HEK293 (cell line): ENCODE data around the gene INSL3.
A peak's percentile ranks its signal among the peaks of the same experiment; 100 is the strongest.

ENCODE experiments used
- CTCF ChIA-PET: fragments of 350-600 bp; formaldehyde crosslinking; extraction: SDS; loops from one replicate; lab custom pipeline; 2021; ENCODE audit warnings: antibody characterized with exemption; lab: Yijun Ruan, JAX
- POLR2A ChIA-PET: fragments of 300-600 bp; formaldehyde crosslinking; extraction: SDS; loops from one replicate; lab custom pipeline; 2020; ENCODE audit warnings: antibody characterized with exemption, inconsistent platforms; lab: Yijun Ruan, JAX
- H3K27ac ChIP-seq: fragments of 200-500 bp; sonication (Bioruptor generic); 2 replicates; pipeline ENCODE4 v1.5.1; 2014; ENCODE audit warnings: low read depth, low read length, control low read depth, inconsistent platforms; ENCODE audit errors: extremely low read depth
- H3K36me3 ChIP-seq, 2 experiments: fragments of 200-500 bp in 1 of 2; sonication (Bioruptor generic) in 1 of 2; 1 replicate in 1 of 2; 2 replicates in 1 of 2; pipeline ENCODE4 v1.5.1; 2014 to 2017; ENCODE audit warnings: inconsistent platforms in 2 of 2, low read length in 2 of 2; ENCODE audit not compliant: control insufficient read depth in 2 of 2, insufficient read depth in 1 of 2
- H3K4me1 ChIP-seq: fragments of 200-500 bp; sonication (Bioruptor generic); 2 replicates; pipeline ENCODE4 v1.5.1; 2014; ENCODE audit warnings: mild to moderate bottlenecking, low read length, inconsistent platforms; ENCODE audit not compliant: control insufficient read depth, insufficient read depth
- H3K4me3 ChIP-seq: 2 replicates; pipeline ENCODE4 v1.5.1; 2011; ENCODE audit warnings: low read depth, mild to moderate bottlenecking, control low read depth, low read length, moderate library complexity
- H3K9me3 ChIP-seq: fragments of 200-500 bp; sonication (Bioruptor generic); 2 replicates; pipeline ENCODE4 v1.5.1; 2014; ENCODE audit warnings: low read depth, low read length, inconsistent platforms; ENCODE audit not compliant: control insufficient read depth, insufficient read depth
- AEBP2 ChIP-seq: fragments of 450-650 bp; formaldehyde crosslinking; IDR thresholded peaks from 2 replicates; pipeline ENCODE4 v1.5.1; 2016; ENCODE audit warnings: missing biosample characterization, missing genetic modification characterization, borderline replicate concordance
- ELK4 ChIP-seq: IDR thresholded peaks from 2 replicates; pipeline ENCODE4 v1.6.1; 2011; ENCODE audit warnings: mild to moderate bottlenecking, low read depth, low read length, borderline replicate concordance
- GLIS1 ChIP-seq: fragments of 450-650 bp; formaldehyde crosslinking; IDR thresholded peaks from 2 replicates; pipeline ENCODE4 v1.5.1; 2016; ENCODE audit warnings: missing biosample characterization, missing genetic modification characterization
- IKZF3 ChIP-seq: fragments of 450-650 bp; IDR thresholded peaks from 2 replicates; pipeline ENCODE4 v1.5.0; 2018; ENCODE audit warnings: missing biosample characterization, mild to moderate bottlenecking, missing genetic modification characterization, moderate library complexity
- KLF1 ChIP-seq: fragments of 450-650 bp; formaldehyde crosslinking; IDR thresholded peaks from 2 replicates; pipeline ENCODE4 v1.5.1; 2016; ENCODE audit warnings: missing biosample characterization, missing genetic modification characterization
- MYNN ChIP-seq: fragments of 450-650 bp; formaldehyde crosslinking; IDR thresholded peaks from 2 replicates; pipeline ENCODE4 v1.5.1; 2016; ENCODE audit warnings: missing biosample characterization, missing genetic modification characterization, borderline replicate concordance
- PRDM1 ChIP-seq: fragments of 450-650 bp; formaldehyde crosslinking; IDR thresholded peaks from 2 replicates; pipeline ENCODE4; 2016; ENCODE audit warnings: missing biosample characterization, missing genetic modification characterization
- PRDM10 ChIP-seq: fragments of 450-650 bp; formaldehyde crosslinking; IDR thresholded peaks from 2 replicates; pipeline ENCODE4 v1.5.1; 2016; ENCODE audit warnings: missing biosample characterization, missing genetic modification characterization
- SP3 ChIP-seq: fragments of 450-650 bp; formaldehyde crosslinking; IDR thresholded peaks from 2 replicates; pipeline ENCODE4 v1.5.1; 2016; ENCODE audit warnings: missing biosample characterization, missing genetic modification characterization
- SP7 ChIP-seq: fragments of 450-650 bp; formaldehyde crosslinking; IDR thresholded peaks from 2 replicates; pipeline ENCODE4 v1.5.1; 2016; ENCODE audit warnings: missing biosample characterization, missing genetic modification characterization
- ZBTB17 ChIP-seq: fragments of 450-650 bp; formaldehyde crosslinking; IDR thresholded peaks from 2 replicates; pipeline ENCODE4 v1.5.1; 2016; ENCODE audit warnings: missing biosample characterization, missing genetic modification characterization
- ZBTB20 ChIP-seq: fragments of 450-650 bp; formaldehyde crosslinking; IDR thresholded peaks from 2 replicates; pipeline ENCODE4 v1.5.1; 2016; ENCODE audit warnings: missing biosample characterization, missing genetic modification characterization
- ZIC2 ChIP-seq: fragments of 450-650 bp; formaldehyde crosslinking; IDR thresholded peaks from 2 replicates; pipeline ENCODE4 v1.5.1; 2016; ENCODE audit warnings: missing biosample characterization, missing genetic modification characterization
- ZNF223 ChIP-seq: fragments of 450-650 bp; formaldehyde crosslinking; IDR thresholded peaks from 2 replicates; pipeline ENCODE4 v1.5.1; 2016; ENCODE audit warnings: missing biosample characterization, missing genetic modification characterization
- ZNF266 ChIP-seq: fragments of 450-650 bp; formaldehyde crosslinking; IDR thresholded peaks from 2 replicates; pipeline ENCODE4 v1.5.1; 2016; ENCODE audit warnings: missing biosample characterization, missing genetic modification characterization, low read depth
- ZNF335 ChIP-seq: fragments of 450-650 bp; formaldehyde crosslinking; conservative IDR thresholded peaks from 2 replicates; pipeline ENCODE4 v1.5.1; 2016; ENCODE audit warnings: missing biosample characterization, missing genetic modification characterization
- ZNF341 ChIP-seq: fragments of 450-650 bp; formaldehyde crosslinking; IDR thresholded peaks from 2 replicates; pipeline ENCODE4; 2016; ENCODE audit warnings: low read depth, missing biosample characterization, missing genetic modification characterization
- ZNF518A ChIP-seq: fragments of 450-650 bp; formaldehyde crosslinking; conservative IDR thresholded peaks from 2 replicates; pipeline ENCODE4 v1.5.1; 2016; ENCODE audit warnings: low read depth, missing biosample characterization, missing genetic modification characterization
- ZNF629 ChIP-seq: fragments of 450-650 bp; formaldehyde crosslinking; IDR thresholded peaks from 2 replicates; pipeline ENCODE4 v1.5.1; 2017; ENCODE audit warnings: missing biosample characterization, missing genetic modification characterization
- ZNF747 ChIP-seq: fragments of 450-650 bp; formaldehyde crosslinking; IDR thresholded peaks from 2 replicates; pipeline ENCODE4 v1.5.1; 2016; ENCODE audit warnings: missing biosample characterization, missing genetic modification characterization
- ZSCAN18 ChIP-seq: fragments of 450-650 bp; formaldehyde crosslinking; IDR thresholded peaks from 2 replicates; pipeline ENCODE4 v1.5.1; 2016; ENCODE audit warnings: missing biosample characterization, missing genetic modification characterization

The INSL3 gene

GRCh38 chr19:17790059-17790780 is 31.1 kb downstream of the INSL3 start:
- no peak overlapping the region for H3K4me3 ChIP-seq
- H3K27ac ChIP-seq: no peak overlapping the region
- H3K36me3 ChIP-seq: no peaks in the 10 kb centered on the region
- ChIA-PET POLR2A (interaction anchor here (0.9 kb wide), 1 partner anchor 69 kb away, joined by 3 read pairs; no protein-coding TSS in a partner anchor), CTCF (interaction anchor here (0.6 to 1.1 kb wide), 4 partner anchors 15 to 326 kb away, joined by 3 to 4 read pairs (median 3); no protein-coding TSS in a partner anchor)
- H3K4me1 ChIP-seq: peaks cover 4% of the 10 kb centered on the region; the same call in 1 of the 2 replicates
- TF ChIP-seq IKZF3 (tag by site-specific recombination) (no peak), ZNF747 (tag by site-specific recombination) (0 out of 2 replicates have a peak, but pooled peaks have one; percentile 28), ELK4 (no peak), ZNF518A (tag by site-specific recombination) (no peak), ZBTB17 (tag by site-specific recombination) (no peak), GLIS1 (tag by site-specific recombination) (peak; percentile 96), ZNF266 (tag by site-specific recombination) (no peak), AEBP2 (tag by site-specific recombination) (no peak), MYNN (tag by site-specific recombination) (0 out of 2 replicates have a peak, but pooled peaks have one; percentile 42), PRDM1 (tag by site-specific recombination) (no peak), ZIC2 (tag by site-specific recombination) (peak; percentile 55), ZNF341 (tag by site-specific recombination) (no peak), PRDM10 (peak; percentile 95), ZNF629 (tag by site-specific recombination) (no peak), SP3 (tag by site-specific recombination) (peak; percentile 35; the same call in 1 of the 2 replicates), ZNF223 (tag by site-specific recombination) (no peak), ZNF335 (tag by site-specific recombination) (peak; percentile 59), ZSCAN18 (tag by site-specific recombination) (no peak), SP7 (tag by site-specific recombination) (no peak), ZBTB20 (tag by site-specific recombination) (0 out of 2 replicates have a peak, but pooled peaks have one; percentile 17), KLF1 (peak; percentile 13; the same call in 1 of the 2 replicates)
- H3K9me3 ChIP-seq: no peaks in the 10 kb centered on the region
